ENCODE data around the gene GALNT11.
"Not testable (repeated sequence)": the region's sequence is repeated elsewhere in the genome, so short reads cannot be mapped to it uniquely, and the experiment has no call there.

The GALNT11 gene

DNA sequence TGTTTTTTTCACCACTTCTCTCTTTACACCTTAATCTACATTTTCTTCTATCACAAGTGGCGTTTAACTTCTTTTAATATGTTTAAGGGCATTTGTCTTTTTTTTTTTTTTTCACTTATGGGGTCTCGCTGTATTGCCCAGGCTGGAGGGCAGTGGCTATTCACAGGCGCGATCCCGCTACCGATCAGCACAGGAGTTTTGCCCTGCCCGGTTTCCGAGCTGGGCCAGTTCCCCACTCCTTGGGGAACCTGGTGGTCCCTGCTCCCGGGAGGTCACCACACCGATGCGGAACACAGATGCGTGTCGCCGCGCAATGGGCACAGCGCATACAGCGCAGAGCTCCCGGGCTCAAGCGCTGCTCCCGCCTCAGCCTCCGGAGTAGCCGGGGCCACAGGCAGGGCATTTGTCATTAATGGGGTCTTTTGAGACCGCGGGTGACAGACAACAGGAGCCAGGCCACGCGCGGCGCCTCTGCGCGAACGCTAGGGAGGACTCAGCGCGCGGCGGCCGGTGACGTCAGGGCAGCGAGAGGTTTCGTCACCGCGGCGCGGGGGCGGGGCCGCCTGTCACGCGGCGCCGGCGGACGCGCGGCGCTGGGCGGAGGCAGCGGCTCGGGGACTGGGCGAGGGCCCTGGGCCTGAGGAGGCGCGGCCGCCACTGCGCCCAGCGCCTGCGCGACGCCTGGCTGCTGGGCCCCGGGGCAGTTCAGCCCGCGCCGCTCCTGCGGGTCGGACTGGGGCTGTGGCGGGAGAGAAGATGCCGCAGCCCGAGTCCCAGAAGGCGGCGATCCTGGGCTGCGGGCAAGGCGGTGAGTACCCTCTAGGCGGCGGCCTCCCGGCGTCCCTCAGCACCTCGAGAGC is at the start of gene GALNT11:
Gene GALNT11 (plus strand): TSS at position 598 of the 860 bp plus-strand sequence. CDS start 68,554 bp downstream, outside the sequence.
- peak; percentile 84 for DNase-seq

DNA sequence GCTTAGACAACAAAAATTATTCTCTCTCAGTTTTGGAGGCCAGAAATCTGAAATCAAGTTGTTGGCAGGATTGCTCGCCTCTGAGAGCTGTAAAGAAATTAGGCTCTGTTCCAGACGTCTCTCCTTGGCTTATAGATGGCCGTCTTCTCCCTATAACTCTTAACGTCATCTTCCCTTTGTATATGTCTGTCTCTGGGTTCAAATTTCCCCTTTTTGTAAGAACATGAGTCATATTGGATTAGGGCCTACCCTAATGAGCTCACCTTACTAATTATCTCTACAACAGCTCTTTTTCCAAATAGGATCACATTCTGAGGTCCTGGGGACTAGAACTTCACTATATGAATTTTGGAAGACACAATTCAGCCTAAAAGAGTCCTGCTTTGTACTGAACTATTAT is 46.9 kb upstream of the GALNT11 start:
- no peak for DNase-seq

DNA sequence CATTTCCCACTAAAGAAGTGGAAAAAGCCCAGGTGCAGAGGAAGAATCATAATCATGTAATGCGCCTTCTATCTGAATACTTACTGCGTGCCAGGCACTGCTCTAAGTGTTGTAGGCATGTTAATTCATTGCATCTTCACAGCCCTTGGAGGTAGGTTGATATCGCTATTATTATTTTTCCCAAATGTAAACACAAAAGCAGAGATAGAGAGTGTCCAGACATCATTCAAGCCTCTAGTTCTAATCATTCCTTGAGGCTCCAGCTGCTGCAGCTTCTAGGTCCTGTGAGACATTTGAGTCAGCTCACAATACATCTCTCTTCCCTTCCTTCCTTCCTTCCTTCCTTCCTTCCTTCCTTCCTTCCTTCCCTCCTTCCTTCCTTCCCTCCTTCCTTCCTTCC is 44.3 kb upstream of the GALNT11 start:
- no peak for DNase-seq

DNA sequence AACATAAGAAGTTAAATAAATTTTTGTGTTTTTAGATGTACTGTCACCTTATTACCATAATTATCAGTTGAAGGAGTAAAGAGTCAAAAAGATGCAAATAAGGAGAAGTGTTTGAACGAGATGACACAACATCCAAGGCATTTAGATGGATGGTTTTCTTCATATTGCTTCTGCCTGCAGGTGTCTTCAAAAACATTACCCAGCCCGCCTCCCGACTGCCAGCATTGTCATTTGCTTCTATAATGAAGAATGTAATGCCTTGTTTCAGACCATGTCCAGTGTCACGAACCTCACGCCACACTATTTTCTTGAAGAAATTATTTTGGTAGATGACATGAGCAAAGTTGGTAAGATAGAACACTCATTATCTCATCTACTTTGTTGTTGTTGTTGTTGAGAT is 42.7 kb upstream of the GALNT11 start:
- DNase-seq: no peak

DNA sequence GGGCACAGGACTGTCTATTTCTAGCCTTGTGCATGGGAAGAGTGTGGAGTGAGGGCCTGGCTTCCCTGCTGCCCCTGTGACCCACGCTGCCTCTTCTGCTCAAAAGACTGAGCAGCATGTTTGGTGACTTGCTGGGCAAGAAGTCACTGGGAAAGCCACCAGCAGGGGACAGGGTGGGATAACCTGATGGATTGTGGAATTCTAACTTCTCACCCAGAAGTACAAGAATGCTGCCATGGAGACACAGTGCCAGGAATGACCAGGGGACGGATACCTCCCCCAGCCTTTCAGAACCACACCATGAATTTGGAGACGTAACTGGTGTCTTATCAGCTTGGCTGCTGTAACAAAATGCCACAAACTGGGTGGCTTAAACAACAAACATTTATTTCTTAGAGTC is 40.9 kb upstream of the GALNT11 start:
- no peak for DNase-seq

DNA sequence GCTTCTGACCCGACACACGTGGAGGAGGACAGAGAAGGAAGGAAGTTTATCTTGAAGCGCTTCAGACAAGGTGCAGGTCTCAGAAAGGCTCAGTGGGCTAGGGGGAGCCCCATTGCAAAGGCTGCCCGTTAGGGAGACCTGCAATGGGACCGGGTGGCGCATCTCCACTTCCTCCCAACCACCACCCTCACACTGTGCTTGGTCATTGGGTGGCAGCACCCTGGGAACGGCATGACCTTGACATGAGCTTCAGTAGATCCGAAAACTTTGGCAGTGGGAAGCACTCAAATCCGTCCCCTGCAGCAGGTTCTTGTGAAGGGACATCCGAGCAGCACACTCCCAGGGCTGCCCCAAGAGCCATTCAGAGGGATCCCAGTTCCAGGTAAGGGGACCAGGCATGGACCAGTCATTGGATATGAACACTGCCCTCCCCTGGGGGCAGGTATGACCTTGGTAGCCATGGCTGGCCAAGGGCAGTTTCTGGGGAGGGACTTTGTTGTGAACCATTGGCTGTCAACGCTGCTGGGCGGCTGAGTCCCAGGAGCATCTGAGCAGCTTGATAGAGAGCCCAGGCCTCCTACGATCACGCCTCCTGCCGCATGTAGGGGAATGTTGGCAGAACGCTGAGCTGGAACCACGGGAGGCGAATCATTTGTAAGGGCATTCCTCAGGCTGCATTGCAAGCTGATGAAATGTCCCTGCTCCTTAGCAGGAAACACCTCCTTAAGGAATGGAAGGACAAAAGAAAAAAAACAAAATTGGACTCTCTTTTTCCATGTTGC is 37.5 kb upstream of the GALNT11 start:
- no peak for DNase-seq

DNA sequence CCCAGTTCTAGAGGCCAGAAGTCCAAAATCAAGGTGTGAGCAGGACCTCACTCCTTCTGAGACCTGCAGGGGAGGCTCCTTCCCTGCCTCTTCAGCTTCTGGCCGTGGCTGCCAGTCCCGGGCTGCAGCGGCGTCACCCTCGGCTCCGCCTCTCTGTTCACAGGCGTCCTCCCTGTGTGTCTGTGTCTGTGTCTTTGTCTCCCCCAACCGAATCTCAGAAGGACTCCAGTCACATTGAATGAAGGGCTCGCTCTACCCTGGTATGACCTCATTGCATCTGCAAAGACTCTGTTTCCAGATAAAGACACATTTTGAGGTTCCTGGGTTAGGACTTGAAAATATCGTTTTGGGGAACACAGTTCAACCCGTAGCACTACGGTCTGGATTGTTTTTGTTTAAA is 33.1 kb upstream of the GALNT11 start:
- DNase-seq: peak; percentile 21

DNA sequence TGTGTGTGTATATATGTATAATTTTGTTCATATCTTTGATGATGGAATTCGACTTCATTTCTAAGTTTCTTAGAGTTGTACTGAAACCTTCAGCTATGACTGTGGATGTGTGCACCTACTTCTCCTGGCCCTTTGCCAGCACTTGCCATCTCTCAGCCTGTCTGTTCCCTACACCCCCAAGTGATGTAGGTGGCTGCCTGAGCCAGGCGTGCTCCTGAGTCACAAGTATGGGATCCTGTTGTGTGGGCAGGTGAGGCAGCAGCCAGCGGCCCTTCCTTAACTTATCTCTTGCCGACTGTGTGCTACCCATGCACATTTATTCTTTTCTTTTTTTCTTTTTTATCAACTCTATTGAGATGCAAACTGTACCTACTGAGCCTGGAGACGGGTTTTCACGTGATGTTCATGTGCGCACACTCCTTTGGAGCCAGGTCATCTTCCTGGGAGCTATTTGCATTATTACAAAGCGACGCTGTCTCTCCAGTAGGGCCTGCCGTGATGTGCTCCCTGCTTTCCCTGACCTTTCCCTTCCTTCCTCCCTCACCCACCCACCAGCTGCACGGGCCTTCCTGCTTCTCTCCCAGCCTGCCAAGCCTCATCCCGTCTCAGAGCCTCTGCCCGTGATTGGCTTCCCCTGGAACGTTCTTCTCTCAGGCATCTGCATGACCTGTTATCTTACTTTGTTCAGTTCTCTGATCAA is 31.3 kb upstream of the GALNT11 start:
- DNase-seq: no peak

DNA sequence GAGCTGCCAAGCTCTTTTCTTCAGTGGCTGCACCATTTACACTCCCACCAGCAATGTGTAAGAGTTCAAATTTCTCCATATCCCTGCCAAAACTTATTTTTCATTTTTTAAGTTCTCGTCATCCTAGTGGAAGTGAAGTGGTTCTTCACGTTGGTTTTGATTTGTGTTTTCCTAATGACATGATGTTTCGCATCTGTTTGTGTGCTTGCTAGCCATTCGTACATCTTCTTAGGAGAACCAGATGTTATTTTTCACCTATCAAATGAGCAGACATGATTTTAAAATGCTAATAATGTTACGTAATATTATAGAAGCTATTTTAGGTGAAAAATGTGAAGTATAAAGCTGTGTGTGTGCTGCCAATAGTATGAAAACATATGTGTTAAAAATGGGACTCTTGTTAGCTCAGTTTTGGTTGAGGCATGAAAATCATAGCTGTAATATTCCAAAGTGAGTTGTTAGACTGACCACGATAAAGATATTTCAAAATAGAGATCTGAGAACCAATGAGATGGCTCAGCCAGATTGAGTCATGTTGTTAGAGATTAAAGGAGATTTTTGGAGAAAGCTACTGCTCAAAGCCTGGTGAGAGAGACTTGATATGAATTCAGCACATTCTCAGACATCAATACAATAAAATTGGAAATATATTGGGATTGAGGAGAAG is 25.9 kb upstream of the GALNT11 start:
- peak; percentile 17 for DNase-seq

DNA sequence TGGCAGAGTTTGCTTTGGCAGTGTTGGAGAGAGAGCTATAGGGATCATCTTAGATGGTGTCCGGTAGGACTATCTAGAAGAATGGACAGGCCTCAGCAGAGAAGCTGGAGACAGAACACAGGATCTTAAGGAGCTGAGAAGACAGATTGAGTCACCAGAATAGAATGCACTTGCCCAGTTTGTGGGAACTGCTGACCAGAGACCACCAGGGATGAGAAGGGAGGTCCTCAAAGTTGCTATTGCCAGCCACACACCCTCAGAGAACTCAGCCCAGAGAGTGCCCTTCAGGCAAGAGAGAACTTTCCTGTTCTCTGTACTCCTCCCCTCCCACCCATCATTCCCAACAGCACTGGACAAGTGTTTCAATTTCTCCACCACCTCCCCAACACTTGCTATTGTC is 25.3 kb upstream of the GALNT11 start:
- DNase-seq: peak; percentile 10

DNA sequence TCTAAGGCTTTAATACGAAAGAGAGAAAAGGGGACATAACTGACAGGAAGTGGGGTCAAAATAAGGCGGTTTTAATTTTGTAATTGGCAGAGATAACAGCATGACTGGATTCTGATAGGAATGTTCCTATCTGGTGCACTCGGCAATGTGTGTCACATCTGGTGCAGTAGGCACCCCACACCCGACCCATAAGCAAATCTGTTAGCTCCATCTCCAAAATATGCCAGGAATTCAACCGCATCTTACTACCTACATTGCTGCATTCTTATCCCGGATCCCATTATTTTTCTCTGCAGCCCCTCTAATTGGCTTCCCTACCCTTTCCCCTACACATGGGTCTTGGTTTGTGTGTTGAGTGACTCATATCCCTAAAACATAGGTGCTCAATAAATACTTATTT is 19.1 kb upstream of the GALNT11 start:
- peak; percentile 20 for DNase-seq

DNA sequence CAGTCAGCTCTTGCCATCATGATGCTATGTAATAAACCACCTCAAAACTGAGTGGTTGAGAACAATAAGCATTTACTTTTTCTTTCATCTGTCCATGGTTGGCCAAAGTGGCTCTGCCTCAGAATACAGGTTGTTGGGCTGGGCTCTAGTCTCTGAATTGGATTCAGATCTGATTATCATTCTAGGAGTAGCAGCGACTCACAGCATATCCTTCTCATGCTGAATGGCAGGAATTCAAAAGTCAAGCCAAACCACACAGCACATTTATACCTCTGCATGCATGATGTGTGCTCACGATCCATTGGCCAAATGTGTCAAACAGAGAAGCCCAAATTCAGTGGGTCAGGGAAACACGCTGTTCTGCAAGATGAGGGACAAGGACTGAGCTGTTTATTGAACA is 13.6 kb upstream of the GALNT11 start:
- no peak for DNase-seq

DNA sequence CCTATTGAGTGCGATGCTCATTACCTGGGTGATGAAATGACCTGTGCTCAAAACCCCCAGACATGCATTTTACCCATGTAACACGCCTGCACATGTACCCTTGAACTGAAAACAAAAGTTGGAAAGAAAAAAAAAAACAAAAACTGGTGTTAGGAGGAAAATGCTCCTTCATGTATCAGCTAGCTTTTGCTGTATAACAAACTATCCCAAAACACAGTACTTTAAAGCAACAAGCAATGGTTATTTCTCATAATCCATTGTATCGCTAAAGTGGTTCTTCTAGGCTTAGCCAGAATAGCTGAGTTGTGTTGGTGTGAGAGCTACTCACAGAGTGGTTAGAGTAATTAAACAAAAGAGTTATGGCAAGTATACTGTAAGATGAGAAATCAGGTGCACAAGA is 12.2 kb upstream of the GALNT11 start:
- no peak for DNase-seq

DNA sequence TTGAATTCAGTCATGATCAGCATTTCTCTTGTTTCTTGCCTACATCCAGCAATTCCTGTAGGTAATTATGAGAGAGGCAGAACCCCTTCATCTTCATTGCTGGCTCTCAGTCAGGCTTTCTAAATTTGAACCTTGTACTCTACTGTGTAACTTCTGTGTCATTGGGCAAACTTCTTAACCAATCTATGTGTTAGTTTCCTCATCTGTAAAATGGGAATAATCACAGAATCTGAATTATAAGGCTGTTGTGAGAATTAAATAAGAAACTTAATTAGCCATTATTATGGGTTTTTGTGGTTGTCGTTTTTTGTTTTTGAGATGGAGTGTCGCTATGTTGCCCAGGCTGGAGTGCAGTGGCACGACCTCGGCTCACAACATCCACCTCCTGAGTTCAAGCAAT is 11.5 kb upstream of the GALNT11 start:
- no peak for DNase-seq

DNA sequence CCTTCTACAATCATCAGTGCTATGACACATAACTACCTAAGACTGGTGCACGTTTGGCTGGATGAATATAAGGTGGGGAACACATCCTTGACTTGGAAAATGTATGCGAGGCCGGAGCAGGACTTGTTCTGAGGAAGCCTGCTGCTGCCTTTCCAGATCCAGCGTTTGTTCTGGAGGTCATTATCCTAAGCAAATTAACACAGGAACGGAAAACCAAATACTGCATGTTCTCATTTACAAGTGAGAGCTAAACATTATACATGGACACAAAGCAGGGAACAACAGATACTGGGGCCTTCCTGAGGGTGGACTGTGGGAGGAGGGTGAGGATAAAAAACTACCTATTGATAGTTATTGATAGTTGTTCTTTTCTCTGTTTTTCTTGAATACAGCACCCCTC is 10.8 kb upstream of the GALNT11 start:
- no peak for DNase-seq

DNA sequence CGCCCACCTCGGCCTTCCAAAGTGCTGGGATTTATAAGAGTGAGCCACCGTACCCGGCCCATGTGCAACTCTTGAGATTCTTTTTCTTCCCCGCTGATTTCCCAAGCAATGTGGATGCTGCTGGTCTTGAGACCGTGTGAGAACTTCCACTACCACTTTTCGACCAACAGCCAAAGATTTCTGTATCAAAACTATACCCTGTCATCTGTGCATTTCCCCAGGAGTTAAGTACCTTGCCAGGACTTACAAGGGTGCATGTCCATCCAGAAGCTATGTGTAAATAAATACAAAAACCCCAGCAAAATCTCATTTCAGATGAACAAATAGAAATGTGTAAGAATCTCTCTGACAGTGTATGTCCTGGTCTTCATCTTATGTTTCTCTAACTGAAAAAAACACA is 9.9 kb upstream of the GALNT11 start:
- DNase-seq: no peak

DNA sequence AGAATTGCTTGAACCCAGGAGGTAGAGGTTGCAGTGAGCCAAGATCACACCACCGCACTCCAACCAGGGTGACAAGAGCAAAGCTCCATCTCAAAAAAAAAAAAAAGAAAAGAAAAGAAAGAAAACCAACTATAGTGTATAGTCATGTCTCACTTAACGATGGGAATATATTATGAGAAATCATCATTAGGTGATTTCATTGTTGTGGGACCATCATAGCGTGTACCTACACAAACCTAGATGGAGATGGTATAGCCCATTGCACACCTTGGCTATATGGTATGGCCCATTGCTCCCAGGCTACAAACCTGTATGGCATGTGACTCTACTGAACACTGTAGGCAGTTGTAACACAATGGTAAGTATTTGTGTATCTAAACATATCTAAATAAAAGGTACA is 8.5 kb upstream of the GALNT11 start:
- DNase-seq: no peak

DNA sequence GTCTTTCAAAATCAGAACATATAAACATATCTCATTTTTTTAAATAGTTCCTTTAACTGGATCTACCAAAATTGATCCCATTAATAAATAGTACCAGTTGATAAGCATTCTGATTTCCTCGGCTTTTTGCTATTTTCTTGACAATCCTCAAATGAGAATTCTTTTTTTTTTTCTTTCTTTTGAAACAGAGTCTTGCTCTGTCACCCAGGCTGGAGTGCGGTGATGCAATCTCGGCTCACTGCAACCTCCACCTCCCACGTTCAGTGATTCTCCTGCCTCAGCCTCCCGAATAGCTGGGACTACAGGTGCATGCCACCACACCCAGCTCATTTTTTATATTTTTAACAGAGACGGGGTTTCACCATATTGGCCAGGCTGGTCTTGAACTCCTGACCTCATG is 7.8 kb upstream of the GALNT11 start:
- not testable (repeated sequence) for DNase-seq

DNA sequence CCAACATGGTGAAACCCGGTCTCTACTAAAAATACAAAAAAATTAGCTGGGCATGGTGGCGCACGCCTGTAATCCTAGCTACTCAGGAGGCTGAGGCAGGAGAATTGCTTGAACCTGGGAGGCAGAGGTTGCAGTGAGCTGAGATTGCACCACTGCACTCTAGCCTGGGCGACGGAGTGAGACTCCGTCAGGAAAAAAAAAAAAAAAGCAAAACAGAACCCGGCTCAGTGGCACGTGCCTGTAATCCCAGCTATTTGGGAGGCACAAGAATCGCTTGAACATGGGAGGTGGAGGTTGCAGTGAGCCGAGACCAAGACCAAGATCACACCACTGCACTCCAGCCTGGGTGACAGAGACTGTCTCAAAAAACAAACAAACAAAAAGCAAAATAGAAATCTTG is 3.7 kb upstream of the GALNT11 start:
- not testable (repeated sequence) for DNase-seq

DNA sequence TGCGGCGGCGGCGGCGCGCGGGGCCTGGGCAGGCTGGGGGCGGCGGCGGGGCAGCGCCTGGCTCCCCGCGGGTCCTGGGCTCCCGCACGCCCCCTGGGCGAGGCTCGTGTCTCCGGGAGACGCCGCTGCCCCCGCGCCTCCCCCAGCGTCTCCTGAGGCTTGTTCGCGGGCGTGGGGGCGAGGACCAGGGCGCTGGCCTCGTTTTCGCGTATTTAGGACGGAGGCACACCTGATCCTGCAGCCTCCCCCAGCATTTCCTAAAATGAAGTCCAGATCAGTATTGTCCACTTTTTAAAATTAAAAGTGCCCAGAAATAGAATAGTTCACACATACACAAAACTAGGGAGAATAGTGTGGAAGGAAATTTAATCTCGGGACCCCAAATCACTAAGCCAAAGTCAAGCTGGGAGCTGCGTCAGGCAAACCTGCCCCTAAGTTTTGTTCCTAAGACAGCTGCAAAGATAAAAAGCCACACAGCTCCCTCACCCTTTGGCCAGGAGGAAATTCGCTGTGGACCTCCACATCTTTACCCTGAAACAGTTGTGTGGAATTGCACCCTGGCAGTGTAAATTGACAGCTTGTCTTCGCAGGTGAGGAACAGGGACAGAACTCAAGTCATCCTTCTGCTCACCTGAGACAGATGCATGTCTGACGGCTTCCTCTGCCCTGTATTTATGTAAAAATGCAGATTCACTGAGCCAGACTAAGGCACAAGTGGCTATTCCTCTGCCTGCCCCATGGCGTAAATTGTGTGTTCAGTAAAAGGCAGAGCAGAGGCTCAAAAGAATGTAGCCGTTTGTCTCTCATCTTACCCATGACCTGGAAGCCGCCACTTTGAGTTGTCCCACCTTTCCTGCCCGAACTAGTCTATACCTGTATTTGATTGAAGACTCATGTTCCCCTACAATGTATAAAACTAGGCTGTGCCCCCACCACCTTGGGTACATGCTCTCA is 740 bp downstream of the GALNT11 start:
- peak; percentile 9 for DNase-seq

DNA sequence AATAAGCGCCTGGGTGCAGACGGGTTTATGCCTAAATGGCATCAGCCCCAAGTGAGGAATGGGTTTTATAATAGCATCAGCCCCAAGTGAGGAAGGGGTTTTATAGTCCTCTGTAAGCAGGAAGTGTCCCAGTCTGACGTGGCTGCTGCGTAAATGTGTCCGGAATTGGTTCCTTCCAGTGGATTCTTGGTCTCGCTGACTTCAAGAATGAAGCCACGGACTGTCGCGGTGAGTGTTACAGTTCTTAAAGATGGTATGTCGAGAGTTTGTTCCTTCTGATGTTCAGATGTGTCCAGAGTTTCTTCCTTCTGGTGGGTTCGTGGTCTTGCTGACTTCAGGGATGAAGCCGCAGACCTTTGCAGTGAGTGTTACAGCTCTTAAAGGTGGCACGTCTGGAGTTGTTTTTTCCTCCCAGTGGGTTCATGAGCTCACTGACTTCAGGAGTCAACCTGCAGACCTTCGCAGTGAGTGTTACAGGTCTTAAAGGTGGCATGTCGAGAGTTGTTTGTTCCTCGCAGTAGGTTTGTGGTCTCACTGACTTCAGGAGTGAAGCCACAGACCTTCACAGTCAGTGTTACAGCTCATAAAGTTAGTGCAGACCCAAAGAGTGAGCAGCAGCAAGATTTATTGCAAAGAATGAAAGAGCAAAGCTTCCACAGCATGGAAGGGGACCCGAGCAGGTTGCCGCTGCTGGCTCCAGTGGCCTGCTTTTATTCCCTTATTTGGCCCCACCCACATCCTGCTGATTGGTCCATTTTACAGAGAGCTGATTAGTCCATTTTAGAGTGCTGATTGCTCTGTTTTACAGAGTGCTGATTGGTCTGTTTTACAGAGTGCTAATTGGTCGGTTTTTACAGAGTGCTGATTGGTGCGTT is 2.3 kb downstream of the GALNT11 start:
- DNase-seq: not testable (repeated sequence)
